Cardiac septum (tissue), 1 donor: ENCODE data around the gene PSME2. TPM values are rescaled to one million over a fixed set of nuclear protein-coding genes. Genes with fewer than 3 reads are reported as not detected.

Experiments used
- DNase-seq: peaks from one replicate; pipeline ENCODE4 v3.0.0-alpha.2; 2020; ENCODE audit warnings: low spot score
- intact Hi-C: fragments of 100-400 bp; cut with DNase I; formaldehyde crosslinking; loops from one replicate; pipeline ENCODE4 v1.14.0; 2022
- long read RNA-seq: library from polyadenylated mRNA; unstranded; transcript quantifications from one replicate; pipeline ENCODE4 v2.0.0, GENCODE V29; 2021
- total RNA-seq: library from RNA; stranded (reverse); fragmentation: NEBNext Ultra II Directional; extraction: Animal tissue kit (Norgen Biotek cat#: 25700); gene quantifications from one replicate; pipeline ENCODE4 v1.2.1, GENCODE V29; 2021
- donor health status: DM: no; HTN: no; CAD: no.

Gene PSME2
- 49.7 TPM for total RNA-seq
- long read RNA-seq, transcript PSME2-201 (11 exons, 1,404 nt): major isoform, 37 of 45 reads
- long read RNA-seq, partial matches to known transcripts: 1 of 45 reads
- long read RNA-seq, other reads (novel, unspliced or antisense): 4 of 45 reads

GRCh38 chr14:24146453-24146977, at the start of gene PSME2:
PSME2 (minus strand) TSS chr14:24146610; CDS start chr14:24146581, 29 bp downstream.
- DNase-seq: peak; percentile 97
- intact Hi-C loops: no loop called here

GRCh38 chr14:24195186-24196070, 49.0 kb upstream of the PSME2 start, which contains the start of gene TM9SF1:
TM9SF1 (minus strand) TSS chr14:24195441; CDS start chr14:24195019, 422 bp downstream.
- intact Hi-C loops: loop anchor here (2.0 to 5.0 kb wide), 2 partner anchors 17 to 53 kb away; partner anchors contain the start of genes CHMP4A and EMC9
- peak; percentile 96 for DNase-seq

GRCh38 chr14:24194873-24195185, 48.4 kb upstream of the PSME2 start:
- no peak for DNase-seq
- intact Hi-C loops: loop anchor here (2.0 to 5.0 kb wide), 2 partner anchors 18 to 53 kb away; partner anchors contain the start of genes CHMP4A and EMC9

GRCh38 chr14:24194186-24194872, 47.9 kb upstream of the PSME2 start:
- intact Hi-C loops: loop anchor here (2.0 kb wide), 1 partner anchor 18 kb away; the partner anchor contains the start of gene CHMP4A
- no peak for DNase-seq

- intact Hi-C loops: no loop called here
- DNase-seq: no peak
These were observed 46.5 kb upstream of the PSME2 start for GRCh38 chr14:24192933-24193332.

- DNase-seq: no peak
- intact Hi-C loops: no loop called here
These were observed 44.0 kb upstream of the PSME2 start for GRCh38 chr14:24190416-24190815.

GRCh38 chr14:24189460-24189859, 43.0 kb upstream of the PSME2 start:
- intact Hi-C loops: no loop called here

GRCh38 chr14:24189059-24189375, 42.6 kb upstream of the PSME2 start:
- intact Hi-C loops: no loop called here
- no peak for DNase-seq

More at GRCh38 chr14:24189460-24189859, 43.0 kb upstream of the PSME2 start:
- no peak for DNase-seq

- DNase-seq: peak; percentile 97
- intact Hi-C loops: no loop called here
These were observed 42.0 kb upstream of the PSME2 start, which contains the start of gene IPO4 for GRCh38 chr14:24188251-24189058. IPO4 (minus strand) TSS chr14:24188816; CDS start chr14:24188787, 29 bp downstream.

GRCh38 chr14:24187539-24187915, 41.1 kb upstream of the PSME2 start:
- no peak for DNase-seq
- intact Hi-C loops: no loop called here

GRCh38 chr14:24186831-24187538, 40.6 kb upstream of the PSME2 start:
- intact Hi-C loops: no loop called here
- DNase-seq: no peak

GRCh38 chr14:24185741-24186140, 39.3 kb upstream of the PSME2 start:
- no peak for DNase-seq
- intact Hi-C loops: no loop called here

- no peak for DNase-seq
- intact Hi-C loops: no loop called here
These were observed 38.6 kb upstream of the PSME2 start for GRCh38 chr14:24185026-24185425.

- intact Hi-C loops: no loop called here
These were observed 37.9 kb upstream of the PSME2 start for GRCh38 chr14:24184104-24184970.

GRCh38 chr14:24183014-24183481, 36.6 kb upstream of the PSME2 start:
- intact Hi-C loops: no loop called here
- DNase-seq: no peak

More at GRCh38 chr14:24184104-24184970, 37.9 kb upstream of the PSME2 start:
- no peak for DNase-seq

- no peak for DNase-seq
These were observed 35.9 kb upstream of the PSME2 start for GRCh38 chr14:24182110-24182882.

More at GRCh38 chr14:24182110-24182882, 35.9 kb upstream of the PSME2 start:
- intact Hi-C loops: no loop called here
